ENCODE results near the gene C1QTNF9. TPM values are rescaled to one million over a fixed set of nuclear protein-coding genes. Genes with fewer than 3 reads are reported as not detected.
A peak's percentile ranks its signal among the peaks of the same experiment; 100 is the strongest.

C1QTNF9 gene
- total RNA-seq, 1 donor from 2014 or later, result not detected

DNA sequence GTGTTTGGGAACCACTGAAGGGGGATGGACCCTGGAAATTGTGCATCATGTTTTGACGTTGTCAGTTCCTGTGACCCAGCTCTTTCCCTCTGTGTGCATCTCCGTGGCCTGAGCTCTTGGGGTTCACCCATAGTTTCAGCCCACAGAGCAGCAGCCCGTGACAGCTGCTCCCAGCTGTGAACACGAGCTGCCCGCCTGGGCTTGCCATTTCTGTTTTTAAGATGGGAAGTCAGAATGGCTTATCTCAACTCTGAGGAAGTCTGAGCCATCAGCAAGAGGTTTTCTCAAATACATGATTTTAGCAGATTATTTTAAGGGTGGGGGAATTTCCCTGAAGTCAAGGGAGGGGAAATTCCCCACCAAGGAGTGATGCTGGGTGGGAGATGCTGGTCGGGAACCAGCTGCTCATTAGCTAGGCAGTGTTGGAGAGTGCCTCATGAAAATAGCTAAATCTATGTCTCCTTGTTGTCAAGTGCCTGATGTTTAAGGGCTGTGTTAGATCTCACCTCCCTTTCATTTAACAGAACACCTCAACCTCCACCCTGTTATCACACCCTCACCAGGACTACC is 34.8 kb upstream of the C1QTNF9 start:
- Mint-ChIP-seq H3K4me1 (peaks cover 77% of the 10 kb centered on the region), H3K27ac (peak overlapping the region; percentile 96), H3K27me3 (peaks cover 2% of the 10 kb centered on the region), H3K36me3 (ENCODE audit: low read depth) (peaks cover 24% of the 10 kb centered on the region), H3K9me3 (no peaks in the 10 kb centered on the region), H3K4me3 (peak overlapping the region; percentile 82)
- intact Hi-C loops (cut with micrococcal nuclease), result loop anchor here (1.0 to 10.0 kb wide), 7 partner anchors 23 to 1010 kb away; partner anchors contain the start of genes MTMR6 and SPATA13
- peak; percentile 90 for DNase-seq

DNA sequence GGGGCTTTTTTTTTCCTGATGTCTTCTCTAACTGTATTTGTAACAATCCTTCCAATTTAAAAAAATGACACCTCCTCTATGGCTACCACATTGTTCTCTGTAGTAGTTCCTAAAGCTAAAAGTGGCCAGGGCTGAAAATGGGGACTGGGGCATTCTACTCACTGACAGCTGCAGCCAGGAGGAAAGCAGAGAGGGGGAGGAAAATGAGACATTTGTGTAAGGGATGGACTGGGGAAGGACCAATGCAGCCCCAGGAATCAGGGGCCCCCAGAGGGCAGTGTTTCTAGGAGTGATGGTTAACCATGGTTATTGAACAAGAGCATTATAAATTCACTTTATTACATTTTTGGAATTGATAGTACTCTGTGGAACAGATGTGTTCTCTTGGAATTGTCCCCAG is 34.3 kb upstream of the C1QTNF9 start:
- Mint-ChIP-seq H3K9me3 (no peaks in the 10 kb centered on the region), H3K4me1 (peaks cover 79% of the 10 kb centered on the region), H3K36me3 (ENCODE audit: low read depth) (peaks cover 29% of the 10 kb centered on the region), H3K27ac (peak overlapping the region; percentile 96), H3K27me3 (peaks cover 2% of the 10 kb centered on the region), H3K4me3 (peak overlapping the region; percentile 82)
- no peak for DNase-seq
- intact Hi-C loops (cut with micrococcal nuclease), result loop anchor here (2.0 to 10.0 kb wide), 2 partner anchors 114 to 1010 kb away; partner anchors contain the start of genes MTMR6 and SPATA13

DNA sequence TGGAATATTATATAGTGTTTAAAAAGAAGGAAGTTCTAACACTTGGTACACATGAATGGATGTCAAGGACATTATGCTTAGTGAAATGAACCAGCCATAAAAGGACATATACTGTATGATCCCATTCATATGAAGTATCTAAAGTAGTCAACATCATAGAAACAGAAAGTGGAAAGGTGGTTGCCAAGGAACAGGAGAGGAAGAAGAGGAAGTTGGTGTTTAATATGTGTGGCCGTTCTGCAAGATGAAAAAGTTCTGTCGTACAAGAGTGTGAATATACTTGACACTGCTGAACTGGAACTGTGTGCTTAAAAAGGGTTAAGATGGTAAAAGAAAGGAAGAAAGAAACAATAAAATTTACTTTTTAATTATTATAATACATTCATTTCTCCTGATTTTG is 33.1 kb upstream of the C1QTNF9 start:
- Mint-ChIP-seq H3K27me3 (no peaks in the 10 kb centered on the region), H3K36me3 (ENCODE audit: low read depth) (peaks cover 32% of the 10 kb centered on the region), H3K9me3 (no peaks in the 10 kb centered on the region), H3K4me1 (peaks cover 78% of the 10 kb centered on the region), H3K27ac (peak overlapping the region; percentile 96), H3K4me3 (peak overlapping the region; percentile 29)
- intact Hi-C loops (cut with micrococcal nuclease), result loop anchor here (10.0 kb wide), 1 partner anchor 1008 kb away; the partner anchor contains the start of gene MTMR6
- peak; percentile 75 for DNase-seq

DNA sequence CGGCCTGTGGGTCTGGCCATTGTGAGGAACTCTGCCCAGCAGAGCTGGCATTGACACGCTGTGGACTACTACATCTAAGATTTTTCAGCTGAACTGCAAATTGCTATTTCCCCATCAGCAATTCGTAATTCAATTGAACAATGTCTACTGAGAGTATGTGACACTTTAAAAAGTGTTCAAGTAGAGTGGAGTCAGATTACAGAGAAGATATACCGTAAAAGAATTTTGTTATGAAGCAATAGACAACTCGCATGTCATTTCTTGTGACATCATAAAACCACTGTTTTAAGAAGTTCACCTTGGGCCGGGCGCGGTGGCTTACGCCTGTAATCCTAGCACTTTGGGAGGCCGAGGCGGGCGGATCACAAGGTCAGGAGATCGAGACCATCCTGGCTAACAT is 32.5 kb upstream of the C1QTNF9 start:
- H3K4me3 Mint-ChIP-seq, result no peak overlapping the region
- H3K27me3 Mint-ChIP-seq, result no peaks in the 10 kb centered on the region
- H3K4me1 Mint-ChIP-seq, result peaks cover 73% of the 10 kb centered on the region
- no peak for DNase-seq
- peak overlapping the region; percentile 51 for H3K27ac Mint-ChIP-seq
- intact Hi-C loops (cut with micrococcal nuclease), result loop anchor here (10.0 kb wide), 1 partner anchor 1008 kb away; the partner anchor contains the start of gene MTMR6
- peaks cover 34% of the 10 kb centered on the region for H3K36me3 Mint-ChIP-seq (ENCODE audit: low read depth)
- no peaks in the 10 kb centered on the region for H3K9me3 Mint-ChIP-seq

DNA sequence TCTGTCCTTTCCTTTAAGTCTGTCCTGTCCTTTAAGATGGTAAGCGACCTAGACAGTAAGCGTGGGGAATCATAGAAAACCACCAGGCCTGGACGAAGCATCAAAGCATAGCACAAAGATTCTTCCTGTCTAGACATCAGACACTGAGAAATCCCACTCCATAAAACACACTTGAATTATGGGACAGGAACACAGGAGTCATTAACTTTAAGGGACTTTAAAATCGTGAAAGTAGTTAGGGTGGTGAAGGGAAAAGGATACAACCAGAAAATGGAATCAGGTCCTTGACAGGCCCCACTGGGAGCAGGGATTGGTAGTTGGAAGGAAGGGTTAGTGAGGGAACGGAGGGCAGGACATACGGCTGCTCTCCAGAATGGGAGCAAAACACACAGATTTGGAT is 31.6 kb upstream of the C1QTNF9 start:
- peaks cover 39% of the 10 kb centered on the region for H3K36me3 Mint-ChIP-seq (ENCODE audit: low read depth)
- no peak for DNase-seq
- H3K4me3 Mint-ChIP-seq, result no peak overlapping the region
- H3K9me3 Mint-ChIP-seq, result no peaks in the 10 kb centered on the region
- H3K4me1 Mint-ChIP-seq, result peaks cover 71% of the 10 kb centered on the region
- intact Hi-C loops (cut with micrococcal nuclease), result loop anchor here (10.0 kb wide), 1 partner anchor 1007 kb away; the partner anchor contains the start of gene MTMR6
- no peaks in the 10 kb centered on the region for H3K27me3 Mint-ChIP-seq
- H3K27ac Mint-ChIP-seq, result peak overlapping the region; percentile 49

DNA sequence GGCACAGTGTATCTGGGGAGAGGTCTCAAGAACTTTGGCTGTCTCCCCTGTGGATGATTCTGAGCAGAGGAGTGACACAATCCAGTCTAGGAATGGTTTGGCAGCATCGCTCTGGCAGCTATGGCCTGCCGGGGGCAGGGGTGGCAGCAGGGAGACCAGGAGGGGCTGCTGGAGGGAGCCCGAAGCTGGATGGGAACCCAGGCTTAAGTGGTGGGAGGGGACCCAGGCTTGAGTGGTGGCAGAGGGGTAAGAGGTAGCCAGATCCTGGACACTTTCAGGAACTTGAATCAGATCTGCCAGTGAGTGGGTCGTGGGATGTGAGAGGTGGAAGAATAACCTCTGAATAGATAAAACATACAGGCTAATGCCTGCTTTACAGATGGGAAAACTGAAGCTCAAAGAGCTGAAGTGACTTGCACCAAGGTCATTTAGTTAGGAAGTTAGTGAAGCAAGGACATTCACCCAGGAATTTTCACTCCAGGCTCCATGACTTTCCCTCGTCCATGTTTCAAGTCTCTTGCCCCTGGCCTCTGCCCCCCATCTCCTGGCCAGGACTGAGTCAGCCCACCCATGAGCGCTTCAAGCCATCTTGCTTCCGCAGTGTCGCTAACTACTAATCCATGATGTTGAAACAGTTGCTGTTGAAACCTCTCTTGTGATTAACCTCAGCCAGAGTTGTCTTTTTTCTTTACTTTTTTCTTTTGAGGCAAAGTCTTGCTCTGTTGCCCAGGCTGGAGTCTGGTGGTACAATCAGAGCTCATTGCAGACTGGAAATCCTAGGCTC is 29.9 kb upstream of the C1QTNF9 start:
- Mint-ChIP-seq H3K27ac (peak overlapping the region; percentile 82), H3K27me3 (no peaks in the 10 kb centered on the region), H3K9me3 (no peaks in the 10 kb centered on the region), H3K36me3 (ENCODE audit: low read depth) (peaks cover 45% of the 10 kb centered on the region), H3K4me3 (peak overlapping the region; percentile 32), H3K4me1 (peaks cover 55% of the 10 kb centered on the region)
- intact Hi-C loops (cut with micrococcal nuclease), result loop anchor here (10.0 kb wide), 1 partner anchor 1005 kb away; the partner anchor contains the start of gene MTMR6
- DNase-seq, result no peak

DNA sequence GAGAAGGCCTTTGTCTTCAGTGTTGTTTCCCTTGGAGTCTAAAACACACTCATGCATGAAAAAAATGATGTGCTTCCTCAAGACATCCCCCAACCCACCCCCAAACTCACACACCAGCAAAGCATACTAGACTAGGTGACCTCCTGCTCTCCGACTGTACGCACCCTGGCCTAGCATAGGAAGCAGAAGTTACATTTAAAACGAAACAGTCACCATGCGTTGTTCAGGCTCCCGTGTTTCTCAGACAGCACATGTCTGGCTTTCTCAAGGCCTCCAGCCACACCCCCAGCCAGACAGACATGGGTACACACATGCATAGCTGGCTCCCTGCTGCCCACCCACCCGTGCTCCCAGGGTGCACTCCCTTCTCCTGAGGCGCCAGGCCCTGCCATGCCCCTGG is 28.7 kb upstream of the C1QTNF9 start:
- intact Hi-C loops (cut with micrococcal nuclease), result no loop called here
- H3K4me3 Mint-ChIP-seq, result no peak overlapping the region
- H3K27me3 Mint-ChIP-seq, result no peaks in the 10 kb centered on the region
- peaks cover 44% of the 10 kb centered on the region for H3K4me1 Mint-ChIP-seq
- H3K27ac Mint-ChIP-seq, result no peak overlapping the region
- no peak for DNase-seq
- peaks cover 48% of the 10 kb centered on the region for H3K36me3 Mint-ChIP-seq (ENCODE audit: low read depth)
- H3K9me3 Mint-ChIP-seq, result no peaks in the 10 kb centered on the region

DNA sequence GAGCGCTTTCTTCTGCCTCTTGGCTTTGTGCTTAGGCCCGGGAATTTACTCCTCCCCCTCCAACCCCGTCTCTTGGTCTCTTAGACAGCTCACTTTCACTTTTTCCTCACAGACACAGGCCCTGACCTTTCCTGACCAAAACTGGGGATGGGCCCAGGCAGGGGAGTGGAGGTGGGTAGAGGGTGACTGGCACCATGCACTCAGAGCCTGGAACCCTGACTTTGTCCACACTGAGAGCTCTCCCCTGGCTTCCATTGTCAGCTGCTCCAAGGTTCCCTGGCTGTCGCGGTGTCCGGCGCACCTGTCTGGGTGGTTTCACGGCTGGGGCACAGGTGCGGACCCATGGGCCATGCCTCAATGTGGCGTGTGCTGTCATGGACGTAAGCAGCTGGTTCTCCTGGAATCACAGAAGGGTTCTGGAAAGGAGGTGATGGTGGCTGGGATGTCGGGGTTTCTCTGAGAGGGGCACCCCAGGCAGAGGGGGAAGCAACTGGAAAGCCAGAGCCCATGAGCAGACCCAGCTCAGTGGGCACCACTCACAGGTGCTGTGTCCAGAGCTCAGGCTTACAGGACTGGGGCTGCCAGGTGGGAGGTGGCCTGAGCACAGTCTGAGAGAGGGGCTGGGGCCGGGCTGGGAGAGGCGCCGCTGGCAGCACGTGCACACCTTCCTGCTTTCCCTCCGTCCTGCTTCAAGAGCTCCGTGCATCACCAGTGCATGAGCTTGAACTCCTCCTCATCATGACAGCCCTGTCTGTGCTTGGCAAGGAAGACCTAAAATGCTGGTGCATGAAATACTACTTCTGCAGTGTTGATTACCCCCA is 28.0 kb upstream of the C1QTNF9 start:
- peaks cover 52% of the 10 kb centered on the region for H3K36me3 Mint-ChIP-seq (ENCODE audit: low read depth)
- intact Hi-C loops (cut with micrococcal nuclease), result no loop called here

DNA sequence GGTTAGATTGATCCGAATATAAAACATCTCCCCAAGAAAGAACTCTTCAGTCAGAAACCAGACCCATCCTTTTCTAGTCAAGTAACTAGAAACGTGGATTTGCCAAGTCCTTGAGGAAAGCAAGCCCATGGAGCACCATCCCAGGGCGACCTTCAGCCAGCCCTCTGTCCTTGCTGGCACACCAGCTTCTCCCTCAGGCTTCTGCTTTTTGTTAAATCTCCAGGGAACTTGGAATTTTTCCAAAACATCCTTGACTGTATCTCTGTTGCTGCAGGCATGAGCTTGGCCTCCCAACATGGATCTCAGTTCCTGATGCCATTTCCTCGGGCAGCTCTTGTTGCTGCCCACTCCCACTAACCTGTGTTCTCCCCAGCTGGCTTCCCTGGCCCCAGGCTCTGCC is 27.1 kb upstream of the C1QTNF9 start:
- Mint-ChIP-seq H3K9me3 (no peaks in the 10 kb centered on the region), H3K27me3 (no peaks in the 10 kb centered on the region), H3K4me3 (no peak overlapping the region), H3K36me3 (ENCODE audit: low read depth) (peaks cover 55% of the 10 kb centered on the region), H3K27ac (peak overlapping the region; percentile 48), H3K4me1 (peaks cover 34% of the 10 kb centered on the region)
- no peak for DNase-seq
- intact Hi-C loops (cut with micrococcal nuclease), result no loop called here

More for the DNA sequence above, 28.0 kb upstream of the C1QTNF9 start:
- no peaks in the 10 kb centered on the region for H3K27me3 Mint-ChIP-seq
- peaks cover 39% of the 10 kb centered on the region for H3K4me1 Mint-ChIP-seq
- H3K4me3 Mint-ChIP-seq, result no peak overlapping the region
- no peak for DNase-seq
- peak overlapping the region; percentile 57 for H3K27ac Mint-ChIP-seq
- H3K9me3 Mint-ChIP-seq, result no peaks in the 10 kb centered on the region

DNA sequence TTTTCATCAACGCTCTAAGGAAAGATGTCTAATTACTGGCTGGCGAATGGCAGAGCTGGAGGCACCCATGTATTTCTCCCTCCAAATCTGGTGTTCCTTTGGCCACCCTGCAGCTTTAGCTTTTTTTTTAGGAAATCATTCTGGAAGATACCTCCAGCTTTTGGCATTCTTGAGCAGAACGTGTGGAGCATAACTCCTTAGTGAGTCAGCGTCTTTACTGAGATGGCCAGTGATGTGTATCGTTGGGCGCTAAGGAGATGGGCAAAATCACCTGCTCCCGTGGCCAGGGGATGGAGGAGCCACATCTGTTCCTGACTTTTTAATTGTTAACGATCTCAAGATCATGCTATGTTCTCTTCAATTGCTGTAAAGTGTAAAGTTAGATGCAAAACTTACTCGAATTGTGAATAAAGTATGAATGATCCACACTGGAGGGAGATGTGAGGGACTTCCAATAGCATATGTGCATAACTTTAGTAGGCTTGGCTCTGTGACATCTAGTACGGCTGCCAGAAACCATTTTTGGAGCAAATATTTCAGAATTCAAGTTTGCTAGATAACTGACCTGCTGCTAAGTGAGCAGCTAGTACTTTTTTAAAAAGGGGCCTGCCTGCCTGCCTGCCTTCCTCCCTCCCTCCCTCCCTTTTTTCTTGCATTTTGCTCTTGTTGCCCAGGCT is 24.4 kb upstream of the C1QTNF9 start:
- H3K36me3 Mint-ChIP-seq (ENCODE audit: low read depth), result peaks cover 65% of the 10 kb centered on the region

DNA sequence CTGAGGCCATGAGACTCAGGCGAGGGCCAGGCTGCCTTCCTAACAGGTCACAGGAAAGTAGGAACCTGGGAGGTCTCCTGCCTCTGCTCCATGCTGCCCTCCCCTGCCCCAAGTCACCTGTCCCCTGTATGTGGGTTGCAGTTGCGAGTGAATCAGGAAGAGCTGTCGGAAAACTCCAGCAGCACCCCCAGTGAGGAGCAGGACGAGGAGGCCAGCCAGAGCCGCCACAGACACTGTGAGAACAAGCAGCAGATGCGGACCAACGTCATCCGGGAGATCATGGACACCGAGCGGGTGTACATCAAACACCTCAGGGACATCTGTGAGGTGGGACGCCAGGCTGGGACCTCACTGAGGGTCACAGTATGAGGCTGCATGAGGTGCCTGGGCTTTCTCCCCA is 22.8 kb upstream of the C1QTNF9 start:
- no peak for DNase-seq
- H3K9me3 Mint-ChIP-seq, result no peaks in the 10 kb centered on the region
- no peak overlapping the region for H3K4me3 Mint-ChIP-seq
- no peaks in the 10 kb centered on the region for H3K27me3 Mint-ChIP-seq
- peaks cover 2% of the 10 kb centered on the region for H3K4me1 Mint-ChIP-seq
- no peak overlapping the region for H3K27ac Mint-ChIP-seq
- intact Hi-C loops (cut with micrococcal nuclease), result no loop called here
- H3K36me3 Mint-ChIP-seq (ENCODE audit: low read depth), result peaks cover 68% of the 10 kb centered on the region

More for the DNA sequence above, 24.4 kb upstream of the C1QTNF9 start:
- Mint-ChIP-seq H3K4me3 (no peak overlapping the region), H3K9me3 (no peaks in the 10 kb centered on the region), H3K27ac (no peak overlapping the region), H3K4me1 (peaks cover 12% of the 10 kb centered on the region), H3K27me3 (no peaks in the 10 kb centered on the region)
- DNase-seq, result no peak
- intact Hi-C loops (cut with micrococcal nuclease), result no loop called here

DNA sequence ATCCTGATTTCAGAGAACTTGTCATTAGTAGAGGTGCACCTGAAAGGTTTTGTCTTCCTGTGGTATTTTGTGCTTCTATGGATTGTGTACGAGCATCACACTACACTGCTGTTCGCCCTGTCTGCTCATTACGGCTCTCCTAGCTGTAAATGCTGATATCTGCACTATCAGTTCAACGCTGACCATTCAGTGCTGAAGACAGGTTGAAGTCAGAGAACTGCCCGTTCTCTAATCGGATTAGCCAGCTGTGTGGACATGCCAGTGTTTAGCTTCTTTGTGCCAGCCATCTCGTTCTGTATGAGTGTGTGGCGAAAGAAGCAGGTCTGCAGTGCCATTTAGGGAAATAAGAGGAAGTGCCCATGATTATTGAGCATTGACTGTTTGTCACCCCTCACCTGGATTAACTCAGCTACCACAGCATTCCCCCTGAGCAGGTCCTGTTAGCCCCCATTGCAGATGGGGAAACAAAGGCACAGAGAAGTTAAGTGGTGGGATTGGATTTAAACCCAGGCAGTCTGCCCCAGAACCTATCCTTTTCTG is 21.6 kb upstream of the C1QTNF9 start:
- Mint-ChIP-seq H3K4me1 (no peaks in the 10 kb centered on the region), H3K27me3 (no peaks in the 10 kb centered on the region), H3K27ac (no peak overlapping the region), H3K36me3 (ENCODE audit: low read depth) (peaks cover 68% of the 10 kb centered on the region), H3K9me3 (no peaks in the 10 kb centered on the region), H3K4me3 (no peak overlapping the region)
- no peak for DNase-seq
- intact Hi-C loops (cut with micrococcal nuclease), result no loop called here

DNA sequence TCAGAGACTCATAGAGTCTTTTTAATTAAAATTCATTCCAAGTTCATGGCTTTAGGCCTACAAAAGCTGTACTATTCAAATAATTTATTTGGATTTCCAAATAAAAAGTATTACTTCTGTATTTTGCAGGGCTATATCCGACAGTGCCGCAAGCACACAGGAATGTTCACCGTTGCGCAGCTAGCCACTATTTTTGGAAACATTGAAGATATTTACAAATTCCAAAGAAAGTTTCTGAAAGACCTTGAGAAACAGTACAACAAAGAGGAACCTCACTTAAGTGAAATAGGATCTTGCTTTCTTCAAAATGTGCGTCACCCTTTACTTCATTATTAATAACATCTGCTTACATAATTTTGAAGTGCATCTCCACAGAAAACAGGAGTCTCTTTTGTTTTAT is 20.5 kb upstream of the C1QTNF9 start:
- H3K27me3 Mint-ChIP-seq, result no peaks in the 10 kb centered on the region
- no peak overlapping the region for H3K27ac Mint-ChIP-seq
- H3K9me3 Mint-ChIP-seq, result no peaks in the 10 kb centered on the region
- H3K4me1 Mint-ChIP-seq, result no peaks in the 10 kb centered on the region
- intact Hi-C loops (cut with micrococcal nuclease), result no loop called here
- no peak overlapping the region for H3K4me3 Mint-ChIP-seq
- H3K36me3 Mint-ChIP-seq (ENCODE audit: low read depth), result peaks cover 69% of the 10 kb centered on the region
- no peak for DNase-seq

Data from activated CD4-positive, alpha-beta T cell treated with anti-CD3 and anti-CD28 coated beads, Interleukin-2, amount 10 ng/mL, durations not matched to agents 24 days and 14 days (primary cell).